H1 (cell line): ENCODE data around the gene LUC7L3. TPM values are rescaled to one million over a fixed set of nuclear protein-coding genes. Genes with fewer than 3 reads are reported as not detected.

ENCODE experiments used
- CTCF ChIA-PET: fragments of 300-600 bp; sonication (Branson Sonifier 250); formaldehyde crosslinking; loops from one replicate; lab custom pipeline; 2021; ENCODE audit not compliant: partially characterized antibody; lab: Charles Lee
- POLR2A ChIA-PET: fragments of 300-600 bp; sonication (Branson Sonifier 250); formaldehyde crosslinking; loops from one replicate; lab custom pipeline; 2021; ENCODE audit warnings: inconsistent platforms; ENCODE audit not compliant: partially characterized antibody; lab: Charles Lee
- DNase-seq, 2 experiments: peaks; one replicate each; pipeline versions ENCODE4 v3.0.0 to v3.0.0-alpha.2; 2010 to 2022; ENCODE audit warnings: low spot score in 2 of 2, low read depth in 1 of 2, mixed read lengths in 1 of 2
- FAIRE-seq: peaks from 2 replicates; lab custom pipeline; 2011; peaks lifted over from hg19 to GRCh38; lab: Jason Lieb, UNC
- H2AFZ ChIP-seq: 2 replicates; pipeline ENCODE4 v1.8.1; 2012; ENCODE audit warnings: low read length, inconsistent platforms
- H2AK5ac ChIP-seq: 2 replicates; pipeline ENCODE4 v1.6.1; 2013; ENCODE audit warnings: low read depth, low read length
- H2BK120ac ChIP-seq: replicated peaks from 2 replicates; pipeline ENCODE3; 2013; ENCODE audit warnings: low read depth, low read length, inconsistent platforms
- H2BK12ac ChIP-seq: 2 replicates; pipeline ENCODE4 v1.6.1; 2013; ENCODE audit warnings: low read depth, low read length
- H2BK15ac ChIP-seq: 2 replicates; pipeline ENCODE4 v1.6.1; 2013; ENCODE audit warnings: low read length
- H2BK20ac ChIP-seq: 2 replicates; pipeline ENCODE4 v1.6.1; 2013; ENCODE audit warnings: low read length
- H2BK5ac ChIP-seq: 2 replicates; pipeline ENCODE4 v1.6.1; 2013; ENCODE audit warnings: low read depth, low read length
- H3K14ac ChIP-seq: 2 replicates; pipeline ENCODE4 v1.6.1; 2013; ENCODE audit warnings: inconsistent platforms; ENCODE audit not compliant: insufficient read length
- H3K18ac ChIP-seq: 2 replicates; pipeline ENCODE4 v1.6.1; 2013; ENCODE audit warnings: low read length; ENCODE audit errors: extremely low read depth
- H3K23ac ChIP-seq: 2 replicates; pipeline ENCODE4 v1.6.1; 2013; ENCODE audit warnings: inconsistent platforms; ENCODE audit not compliant: insufficient read length
- H3K23me2 ChIP-seq: 2 replicates; pipeline ENCODE4 v1.6.1; 2013; ENCODE audit warnings: low read depth, low read length
- H3K27ac ChIP-seq: 2 replicates; pipeline ENCODE4 v1.6.1; 2011; ENCODE audit warnings: low read depth, low read length, inconsistent platforms
- H3K27me3 ChIP-seq, 4 experiments: replicated peaks in 1 of 4; 1 replicate in 1 of 4; 2 replicates in 3 of 4; pipeline versions ENCODE4 v1.6.1 to v1.8.1; 2011 to 2013; ENCODE audit warnings: low read length in 3 of 4, mild to moderate bottlenecking in 3 of 4, inconsistent platforms in 2 of 4, mixed read lengths in 2 of 4, moderate library complexity in 1 of 4; ENCODE audit not compliant: control insufficient read depth in 3 of 4, insufficient read depth in 3 of 4; ENCODE audit errors: extremely low read depth in 1 of 4
- H3K36me3 ChIP-seq, 4 experiments: 2 replicates each; pipeline versions ENCODE4 v1.6.1 to v1.8.1; 2011 to 2013; ENCODE audit warnings: mild to moderate bottlenecking in 4 of 4, low read length in 3 of 4, moderate library complexity in 2 of 4, control low read depth in 1 of 4, inconsistent platforms in 1 of 4; ENCODE audit not compliant: insufficient read depth in 4 of 4, control insufficient read depth in 2 of 4
- H3K4ac ChIP-seq: replicated peaks from 2 replicates; pipeline ENCODE3; 2013; ENCODE audit warnings: low read length, low read depth, mixed read lengths, inconsistent platforms; ENCODE audit not compliant: insufficient read length
- H3K4me1 ChIP-seq, 4 experiments: replicated peaks in 1 of 4; 1 replicate in 1 of 4; 2 replicates in 3 of 4; pipeline versions ENCODE4 v1.6.1 to v1.8.1; 2011 to 2013; ENCODE audit warnings: low read length in 3 of 4, inconsistent platforms in 2 of 4, mixed read lengths in 1 of 4; ENCODE audit not compliant: insufficient read depth in 4 of 4, control insufficient read depth in 3 of 4
- H3K4me2 ChIP-seq, 2 experiments: 2 replicates each; pipeline versions ENCODE4 v1.6.1 to v1.8.1; 2011 to 2013; ENCODE audit warnings: low read depth in 2 of 2, low read length in 2 of 2, control low read depth in 1 of 2, inconsistent platforms in 1 of 2, mild to moderate bottlenecking in 1 of 2; ENCODE audit not compliant: insufficient read depth in 1 of 2
- H3K4me3 ChIP-seq, 4 experiments: fragments of 200-600, 300-600 bp in 1 of 4; sonication (generic), shearing (Covaris generic), sonication (Bioruptor Twin) in 1 of 4; 2 replicates each; pipeline versions ENCODE4 v1.5.1 to v1.8.1; 2011 to 2016; ENCODE audit warnings: low read length in 4 of 4, low read depth in 3 of 4, control low read depth in 2 of 4, inconsistent platforms in 2 of 4, mild to moderate bottlenecking in 2 of 4, mixed read lengths in 1 of 4, moderate library complexity in 1 of 4; ENCODE audit not compliant: insufficient read depth in 2 of 4; ENCODE audit errors: extremely low read depth in 1 of 4
- H3K56ac ChIP-seq: replicated peaks from 2 replicates; pipeline ENCODE3; 2013; ENCODE audit warnings: low read depth, mild to moderate bottlenecking, mixed read lengths, low read length, inconsistent platforms; ENCODE audit not compliant: insufficient read length
- H3K79me1 ChIP-seq: 2 replicates; pipeline ENCODE4 v1.6.1; 2013; ENCODE audit warnings: low read depth, low read length, control low read depth
- H3K79me2 ChIP-seq, 2 experiments: 2 replicates each; pipeline versions ENCODE4 v1.6.1 to v1.8.1; 2012 to 2013; ENCODE audit warnings: low read length in 2 of 2, mild to moderate bottlenecking in 2 of 2, inconsistent platforms in 1 of 2; ENCODE audit not compliant: insufficient read depth in 2 of 2, control insufficient read depth in 1 of 2
- H3K9ac ChIP-seq, 4 experiments: replicated peaks in 1 of 4; 1 replicate in 1 of 4; 2 replicates in 3 of 4; pipeline versions ENCODE4 v1.6.1 to v1.8.1; 2011 to 2013; ENCODE audit warnings: low read depth in 3 of 4, low read length in 3 of 4, control low read depth in 2 of 4, mild to moderate bottlenecking in 2 of 4, moderate library complexity in 2 of 4, inconsistent platforms in 1 of 4; ENCODE audit errors: extremely low read depth in 1 of 4
- H3K9me3 ChIP-seq, 2 experiments: 2 replicates each; pipeline versions ENCODE4 v1.6.1 to v1.8.1; 2012 to 2013; ENCODE audit warnings: mild to moderate bottlenecking in 2 of 2, moderate library complexity in 2 of 2, control low read depth in 1 of 2, inconsistent platforms in 1 of 2, low read depth in 1 of 2, low read length in 1 of 2, mixed read lengths in 1 of 2; ENCODE audit not compliant: insufficient read depth in 2 of 2
- H4K20me1 ChIP-seq, 2 experiments: replicated peaks in 1 of 2; 2 replicates each; pipeline versions ENCODE3 to v1.8.1; 2011 to 2013; ENCODE audit warnings: inconsistent platforms in 2 of 2, low read length in 2 of 2, mild to moderate bottlenecking in 1 of 2; ENCODE audit not compliant: insufficient read depth in 2 of 2, control insufficient read depth in 1 of 2
- H4K5ac ChIP-seq: 2 replicates; pipeline ENCODE4 v1.6.1; 2013; ENCODE audit warnings: low read length, low read depth, mixed read lengths, inconsistent platforms; ENCODE audit not compliant: insufficient read length
- H4K8ac ChIP-seq: 2 replicates; pipeline ENCODE4 v1.8.0; 2013; ENCODE audit warnings: mild to moderate bottlenecking, moderate library complexity, low read length, inconsistent platforms; ENCODE audit not compliant: insufficient read depth; ENCODE audit errors: extremely low read depth
- H4K91ac ChIP-seq: replicated peaks from 2 replicates; pipeline ENCODE3; 2013; ENCODE audit warnings: low read length, mixed read lengths, inconsistent platforms; ENCODE audit not compliant: insufficient read length
- SP4 ChIP-seq: IDR thresholded peaks from 2 replicates; pipeline ENCODE4 v1.6.1; 2012; ENCODE audit warnings: low read length, inconsistent platforms
- WGBS, 2 experiments: shearing (Covaris generic) in 1 of 2; methylation state at CpG; one replicate each; pipeline versions ENCODE4 v1.1.6 to v1.1.7; 2013 to 2015; ENCODE audit warnings: low lambda C conversion rate in 2 of 2, mixed read lengths in 2 of 2, inconsistent platforms in 1 of 2, low coverage in 1 of 2, missing lambda C conversion rate in 1 of 2; ENCODE audit not compliant: insufficient replicate concordance in 2 of 2, insufficient coverage in 1 of 2, insufficient read length in 1 of 2; ENCODE audit errors: extremely low coverage in 1 of 2, missing lambda C conversion rate in 1 of 2; 5-methylcytosine and 5-hydroxymethylcytosine counted together
- polyA plus RNA-seq, 7 experiments: library from polyadenylated mRNA; depleted of rRNA in 3 of 7; stranded (reverse) in 5 of 7; unstranded in 2 of 7; fragments of >200 nt in 5 of 7; fragments of 200-250 nt in 2 of 7; gene quantifications; 1 replicate in 5 of 7; 2 replicates in 1 of 7; 4 replicates in 1 of 7; pipeline versions ENCODE4 v1.2.1 to v1.2.3, GENCODE V29; 2011 to 2013; ENCODE audit warnings: missing spikeins in 2 of 7, mixed read lengths in 2 of 7
- total RNA-seq: library from RNA; stranded (reverse); fragmentation: NEBNext Ultra II Directional; extraction: Animal tissue kit (Norgen Biotek cat#: 25700); gene quantifications from 2 replicates; pipeline ENCODE4 v1.2.1, GENCODE V29; 2021

The LUC7L3 gene
- total and polyA plus RNA-seq, 2 of the 8 experiments (the other 6 are each of a cell fraction or from before 2014, with no cell fraction given) = 102 to 126 TPM

DNA sequence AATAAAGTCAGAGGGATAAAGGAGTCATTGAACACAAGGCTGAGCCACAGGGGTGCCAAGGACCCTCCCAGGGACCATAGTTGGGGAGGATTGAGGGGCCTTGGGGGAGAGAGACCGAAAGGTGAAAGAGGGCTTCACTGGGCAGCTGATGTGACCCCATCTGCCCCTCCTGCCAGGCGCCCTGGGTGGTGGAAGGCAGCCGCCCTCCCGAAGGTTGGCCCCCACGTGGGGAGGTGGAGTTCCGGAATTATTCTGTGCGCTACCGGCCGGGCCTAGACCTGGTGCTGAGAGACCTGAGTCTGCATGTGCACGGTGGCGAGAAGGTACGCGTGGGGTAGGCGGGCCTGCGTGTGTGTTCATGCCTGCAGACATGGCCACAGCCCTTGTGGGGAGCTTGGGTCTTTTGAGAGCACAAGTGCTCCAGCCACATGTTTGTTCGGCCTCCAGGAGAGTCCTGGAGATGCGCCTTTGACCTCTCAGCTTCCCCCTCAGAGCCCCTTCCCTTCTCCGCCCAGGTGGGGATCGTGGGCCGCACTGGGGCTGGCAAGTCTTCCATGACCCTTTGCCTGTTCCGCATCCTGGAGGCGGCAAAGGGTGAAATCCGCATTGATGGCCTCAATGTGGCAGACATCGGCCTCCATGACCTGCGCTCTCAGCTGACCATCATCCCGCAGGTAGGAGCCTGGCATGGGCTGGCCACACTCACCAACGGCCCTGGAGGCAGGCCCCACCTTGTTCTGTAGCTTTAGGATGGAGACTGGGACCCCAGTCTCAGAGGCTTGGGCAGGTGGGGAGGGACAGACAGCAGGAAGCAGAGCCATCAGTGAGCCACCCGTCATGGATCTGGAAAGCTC, 35.7 kb upstream of the LUC7L3 start:
- Histone ChIP-seq H3K4me1 (peaks cover 0 to 13% (median 1%) of the 10 kb centered on the region in 4 experiments; a peak in 3 of 7 replicates), H3K27ac (no peak overlapping the region), H4K8ac (peak overlapping the region; percentile 28; the same call in 1 of the 2 replicates), H2AK5ac (no peak overlapping the region), H4K91ac (peak overlapping the region; percentile 62), H3K23ac (no peak overlapping the region), H3K9ac (no peak overlapping the region), H3K4me2 (no peak overlapping the region), H3K56ac (no peak overlapping the region), H3K4ac (no peak overlapping the region), H2AFZ (no peak overlapping the region), H3K14ac (no peak overlapping the region), H3K36me3 (no peaks in the 10 kb centered on the region), H3K23me2 (no peaks in the 10 kb centered on the region), H3K4me3 (no peak overlapping the region), H3K27me3 (no peaks in the 10 kb centered on the region), H2BK20ac (no peak overlapping the region), H3K79me2 (no peaks in the 10 kb centered on the region), H3K18ac (no peak overlapping the region), H2BK120ac (no peak overlapping the region), H2BK15ac (no peak overlapping the region), H3K9me3 (no peaks in the 10 kb centered on the region), H2BK12ac (no peak overlapping the region), H4K20me1 (no peaks in the 10 kb centered on the region), H3K79me1 (no peaks in the 10 kb centered on the region), H4K5ac (no peak overlapping the region), H2BK5ac (peak overlapping the region; percentile 9; the same call in 1 of the 2 replicates)
- POLR2A ChIA-PET = interaction anchor here (1.0 to 1.4 kb wide), 6 partner anchors 9 to 183 kb away, joined by 3 to 4 read pairs (median 3); partner anchors contain the start of gene LUC7L3
- DNase-seq (no peak), FAIRE-seq (no peak)
- 91% methylated on average over 25 of the region's 28 CpGs; no CpG with 5 or more reads in 1 of the 2 experiments for WGBS, 2 experiments
- CTCF ChIA-PET = interaction anchor here (0.8 to 20.2 kb wide), 19 partner anchors 9 to 321 kb away, joined by 3 to 391 read pairs (median 4); no protein-coding TSS in a partner anchor
- no peak for TF ChIP-seq SP4
